ENCODE measurements around the gene MTA1.

Gene MTA1

DNA sequence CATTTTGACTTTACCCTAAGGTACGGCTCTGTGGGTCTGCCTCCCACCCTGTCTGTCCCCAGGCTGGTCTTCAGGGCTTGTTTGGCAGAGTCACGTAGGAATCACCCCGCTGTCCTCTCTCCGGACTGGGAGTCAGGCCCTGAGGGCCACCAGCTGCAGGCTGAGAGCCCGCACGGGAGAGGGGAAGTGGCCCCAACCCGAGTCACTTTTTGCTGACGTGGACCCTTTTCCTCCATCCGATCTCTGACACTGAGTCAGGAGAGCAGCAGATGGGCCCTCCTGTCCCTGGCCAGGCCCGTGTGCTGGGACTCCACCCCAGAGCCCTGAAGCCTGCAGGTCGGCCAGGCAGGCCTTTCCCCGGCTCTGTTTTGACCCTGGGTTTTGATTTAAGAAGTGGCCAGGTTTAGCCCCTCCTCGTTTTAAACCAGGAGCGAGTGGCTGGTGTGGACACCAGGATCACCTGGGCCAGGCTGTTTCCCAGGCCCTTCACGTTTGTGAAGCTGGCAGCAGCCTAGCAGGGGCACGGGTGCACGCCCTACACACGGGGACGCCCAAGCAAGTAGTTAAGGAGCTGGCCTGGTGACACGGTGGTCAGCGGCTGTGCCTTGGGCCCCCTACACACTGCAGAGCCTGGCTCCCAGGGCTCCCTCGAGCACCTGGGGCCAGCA is 33.8 kb upstream of the MTA1 start:
- in situ Hi-C loops (cut with HindIII; ENCODE audit: low pct_ligation_motif_present, low sequenced_read_pairs), result no loop called here
- no peak for DNase-seq
- TF ChIP-seq, protein P1, sequence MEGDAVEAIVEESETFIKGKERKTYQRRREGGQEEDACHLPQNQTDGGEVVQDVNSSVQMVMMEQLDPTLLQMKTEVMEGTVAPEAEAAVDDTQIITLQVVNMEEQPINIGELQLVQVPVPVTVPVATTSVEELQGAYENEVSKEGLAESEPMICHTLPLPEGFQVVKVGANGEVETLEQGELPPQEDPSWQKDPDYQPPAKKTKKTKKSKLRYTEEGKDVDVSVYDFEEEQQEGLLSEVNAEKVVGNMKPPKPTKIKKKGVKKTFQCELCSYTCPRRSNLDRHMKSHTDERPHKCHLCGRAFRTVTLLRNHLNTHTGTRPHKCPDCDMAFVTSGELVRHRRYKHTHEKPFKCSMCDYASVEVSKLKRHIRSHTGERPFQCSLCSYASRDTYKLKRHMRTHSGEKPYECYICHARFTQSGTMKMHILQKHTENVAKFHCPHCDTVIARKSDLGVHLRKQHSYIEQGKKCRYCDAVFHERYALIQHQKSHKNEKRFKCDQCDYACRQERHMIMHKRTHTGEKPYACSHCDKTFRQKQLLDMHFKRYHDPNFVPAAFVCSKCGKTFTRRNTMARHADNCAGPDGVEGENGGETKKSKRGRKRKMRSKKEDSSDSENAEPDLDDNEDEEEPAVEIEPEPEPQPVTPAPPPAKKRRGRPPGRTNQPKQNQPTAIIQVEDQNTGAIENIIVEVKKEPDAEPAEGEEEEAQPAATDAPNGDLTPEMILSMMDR (IDR thresholded peaks at IDR 0.05; ENCODE audit: low read depth, low read length, missing control alignments), result no peak
- Histone ChIP-seq H3K27ac (no peak overlapping the region), H3K36me3 (replicated peaks) (peaks cover 3% of the 10 kb centered on the region), H3K4me3 (ENCODE audit: low read depth, low read length) (no peak overlapping the region), H3K27me3 (replicated peaks) (no peaks in the 10 kb centered on the region)

DNA sequence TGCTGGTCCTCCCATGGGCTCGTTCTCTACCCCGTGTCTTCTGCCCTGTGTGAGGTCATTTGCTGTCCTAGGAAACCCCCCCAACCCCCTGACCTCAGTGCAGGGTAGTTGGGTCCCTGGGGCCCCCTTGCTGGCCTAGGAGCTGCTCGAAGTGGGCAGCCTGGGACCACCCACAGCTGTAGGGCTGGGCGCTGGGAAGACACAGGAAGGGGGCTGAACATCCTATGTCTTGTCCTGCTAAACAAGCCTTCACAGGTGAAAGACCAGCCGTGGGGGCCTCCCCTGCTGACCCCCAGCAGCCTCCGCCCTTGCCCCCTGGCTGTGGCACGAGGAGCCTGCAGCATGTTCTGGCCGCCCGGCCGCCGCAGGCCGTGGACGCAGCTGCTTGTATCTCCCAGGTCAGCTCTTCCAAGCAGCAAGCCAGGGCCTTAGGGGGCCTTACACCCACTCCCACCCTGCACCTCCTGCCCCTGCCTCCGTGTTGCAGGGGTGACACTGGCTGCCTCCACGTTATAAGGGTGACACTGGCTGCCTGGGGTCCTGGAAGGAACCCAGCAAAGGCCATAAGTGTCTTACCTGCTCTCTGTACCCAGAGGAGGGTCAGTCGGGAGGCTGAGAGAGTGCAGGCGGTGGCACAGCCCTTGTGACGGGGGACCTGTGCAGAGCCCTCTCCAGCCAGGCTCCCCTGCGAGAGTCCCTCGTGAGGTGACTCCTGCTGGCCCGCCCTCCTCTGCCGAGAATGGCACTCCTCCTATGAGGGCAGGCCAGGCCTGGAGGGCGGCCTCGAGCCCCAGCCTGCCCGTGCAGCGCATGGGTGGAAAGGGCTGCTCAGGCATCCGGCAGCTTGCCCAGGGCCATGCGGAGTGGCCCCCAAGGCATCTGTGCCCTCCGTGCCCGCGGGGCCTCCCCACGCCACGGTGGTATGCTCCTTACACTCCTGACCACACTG is 32.8 kb upstream of the MTA1 start:
- in situ Hi-C loops (cut with HindIII; ENCODE audit: low pct_ligation_motif_present, low sequenced_read_pairs), result no loop called here
- Histone ChIP-seq H3K4me3 (ENCODE audit: low read depth, low read length) (no peak overlapping the region), H3K27ac (no peak overlapping the region), H3K36me3 (replicated peaks) (peaks cover 3% of the 10 kb centered on the region), H3K27me3 (replicated peaks) (no peaks in the 10 kb centered on the region)
- TF ChIP-seq, protein P1 (IDR thresholded peaks at IDR 0.05; ENCODE audit: low read depth, low read length, missing control alignments), result no peak
- no peak for DNase-seq

DNA sequence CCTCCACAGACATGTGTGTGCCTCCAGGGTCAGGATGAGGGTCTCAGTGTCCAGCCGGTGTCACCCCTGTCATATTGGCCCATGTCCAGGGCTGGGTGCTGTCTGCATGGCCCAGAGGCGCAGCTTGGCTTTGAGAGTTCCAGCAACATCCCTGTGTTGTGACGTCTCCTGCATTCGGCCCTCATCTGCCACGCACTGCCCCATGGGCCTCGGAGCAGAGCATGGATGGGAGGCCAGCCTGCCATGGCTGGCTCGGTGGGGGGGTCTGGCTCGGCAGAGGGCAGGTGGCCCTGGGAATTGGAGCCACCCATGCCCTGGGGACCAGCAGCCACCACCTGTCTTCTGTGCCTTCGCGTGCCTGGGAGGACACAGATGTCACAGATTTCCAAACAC is 32.1 kb upstream of the MTA1 start:
- Histone ChIP-seq H3K27ac (no peak overlapping the region), H3K27me3 (replicated peaks) (no peaks in the 10 kb centered on the region), H3K36me3 (replicated peaks) (peaks cover 3% of the 10 kb centered on the region), H3K4me3 (ENCODE audit: low read depth, low read length) (no peak overlapping the region)
- in situ Hi-C loops (cut with HindIII; ENCODE audit: low pct_ligation_motif_present, low sequenced_read_pairs), result no loop called here
- no peak for DNase-seq
- TF ChIP-seq, protein P1 (IDR thresholded peaks at IDR 0.05; ENCODE audit: low read depth, low read length, missing control alignments), result no peak

DNA sequence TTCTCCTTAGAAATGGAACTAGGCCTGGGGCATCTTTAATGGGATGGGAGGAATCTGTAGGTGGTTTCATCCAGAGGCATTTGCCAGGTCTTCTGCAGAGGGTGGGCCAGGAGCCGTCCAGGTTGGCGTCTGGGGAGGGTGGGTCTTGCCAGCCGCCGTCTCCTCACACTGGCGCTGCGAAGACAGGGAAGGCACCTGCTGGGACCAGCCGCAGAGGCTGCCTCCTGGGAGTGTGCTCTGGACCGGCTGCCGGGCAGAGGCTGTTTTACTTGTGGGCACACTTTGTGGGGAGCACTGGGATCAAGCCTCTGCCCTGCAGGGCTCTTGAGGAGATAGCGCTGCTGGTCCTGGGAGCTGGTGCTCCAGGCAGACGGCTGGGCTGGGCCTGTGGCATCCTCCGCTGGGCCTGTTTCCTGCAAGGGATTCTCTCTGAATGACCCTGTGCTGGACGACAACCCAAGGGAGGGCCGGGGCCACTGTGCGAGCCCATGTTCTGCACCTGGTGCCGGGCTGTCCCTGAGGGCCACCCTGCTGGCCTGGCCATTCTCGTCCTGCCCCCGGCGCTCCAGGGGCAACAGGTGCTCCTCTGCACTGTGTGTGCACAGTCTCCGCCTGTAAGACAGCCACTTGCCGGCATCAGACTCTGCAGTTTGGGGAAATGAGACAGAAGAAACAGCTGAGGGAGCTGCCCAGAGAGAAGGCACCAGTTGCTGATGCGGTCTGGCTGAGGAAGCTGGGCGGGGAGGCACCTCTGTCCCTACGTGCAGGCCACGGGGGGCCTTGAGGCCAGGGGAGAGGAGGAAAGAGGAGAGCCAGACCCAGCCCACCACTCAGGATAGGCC is 31.3 kb upstream of the MTA1 start:
- Histone ChIP-seq H3K27me3 (replicated peaks) (no peaks in the 10 kb centered on the region), H3K4me3 (ENCODE audit: low read depth, low read length) (no peak overlapping the region), H3K36me3 (replicated peaks) (peaks cover under 1% of the 10 kb centered on the region), H3K27ac (no peak overlapping the region)
- no peak for DNase-seq
- in situ Hi-C loops (cut with HindIII; ENCODE audit: low pct_ligation_motif_present, low sequenced_read_pairs), result no loop called here
- TF ChIP-seq, protein P1 (IDR thresholded peaks at IDR 0.05; ENCODE audit: low read depth, low read length, missing control alignments), result no peak

DNA sequence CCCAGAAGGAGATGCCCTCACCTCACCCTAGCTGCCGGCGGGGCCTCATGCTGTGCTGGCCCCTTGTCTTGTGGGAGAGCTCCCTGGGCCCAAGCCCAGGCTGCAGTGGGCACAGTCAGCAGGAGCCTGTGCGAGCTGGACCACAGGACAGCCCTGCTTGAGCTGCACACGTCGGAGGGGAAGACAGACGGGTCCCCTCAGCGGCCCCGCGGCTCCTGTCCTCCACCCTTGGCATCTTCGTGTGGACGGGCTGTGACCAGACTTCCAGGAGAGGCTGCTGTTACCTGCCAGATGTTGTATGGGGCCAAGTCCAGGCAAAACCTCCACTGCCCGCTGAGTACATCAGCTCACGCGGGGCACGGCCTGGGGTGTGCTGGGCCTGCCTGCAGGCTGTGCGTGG is 30.7 kb upstream of the MTA1 start:
- no peak overlapping the region for H3K27ac ChIP-seq
- H3K36me3 ChIP-seq (replicated peaks), result no peaks in the 10 kb centered on the region
- in situ Hi-C loops (cut with HindIII; ENCODE audit: low pct_ligation_motif_present, low sequenced_read_pairs), result no loop called here
- DNase-seq, result no peak
- H3K4me3 ChIP-seq (ENCODE audit: low read depth, low read length), result no peak overlapping the region
- no peaks in the 10 kb centered on the region for H3K27me3 ChIP-seq (replicated peaks)
- TF ChIP-seq, protein P1 (IDR thresholded peaks at IDR 0.05; ENCODE audit: low read depth, low read length, missing control alignments), result no peak

Measured in brain microvascular endothelial cell (primary cell).